ENCODE results near the gene ATP6V0E2.
"Not testable (repeated sequence)": the region's sequence is repeated elsewhere in the genome, so short reads cannot be mapped to it uniquely, and the experiment has no call there.

Gene ATP6V0E2

DNA sequence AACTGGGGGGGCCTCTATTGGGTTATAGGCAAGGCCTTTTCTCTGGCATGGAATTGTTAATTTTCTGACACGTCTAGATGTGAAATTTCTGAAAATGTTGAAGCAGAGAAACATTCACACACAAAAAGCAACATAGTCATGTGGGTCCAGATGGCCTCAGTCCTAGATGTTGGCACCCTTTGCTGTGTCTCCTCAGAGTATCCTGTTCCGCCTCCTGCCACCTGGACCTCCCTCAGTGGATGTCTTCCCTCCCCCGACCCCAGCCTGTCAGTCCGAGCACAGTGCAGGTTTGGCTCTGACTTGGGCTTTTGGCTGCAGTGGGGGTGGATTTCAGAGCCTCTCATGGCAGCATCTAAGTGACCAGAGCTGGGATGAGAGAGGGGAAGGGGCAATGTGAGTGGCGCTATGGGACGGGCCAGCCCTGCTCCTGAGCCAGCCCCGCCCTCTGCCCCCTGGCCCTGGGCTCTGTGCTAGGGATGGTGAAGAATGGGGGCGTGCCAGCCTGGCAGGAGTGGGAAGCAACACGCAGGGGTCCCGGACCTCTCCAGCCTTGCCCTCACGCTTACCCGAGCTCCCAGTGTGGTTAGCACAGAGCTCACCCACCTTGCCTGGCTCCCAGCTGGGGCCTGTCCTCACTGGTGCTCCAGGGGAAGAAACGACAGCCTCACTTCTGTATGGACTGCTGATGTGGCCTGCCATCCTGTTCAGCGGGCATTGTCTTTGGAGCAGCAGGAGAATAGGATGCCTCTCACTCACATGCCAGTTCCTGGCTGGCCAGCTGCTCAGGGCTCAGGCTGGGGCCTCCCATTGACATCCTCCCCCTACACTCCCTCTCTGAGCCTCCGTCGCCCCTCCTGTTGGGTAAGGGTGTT is 6.2 kb downstream of the ATP6V0E2 start:
- DNase-seq (ENCODE audit: low read depth) = no peak

GRCh38 chr7:149880638-149881311 is 7.0 kb downstream of the ATP6V0E2 start:
- no peak for DNase-seq (ENCODE audit: low read depth)

- no peak for DNase-seq (ENCODE audit: low read depth)
Measured at GRCh38 chr7:149881328-149882247, 7.8 kb downstream of the ATP6V0E2 start.

GRCh38 chr7:149882248-149883047 is 8.7 kb downstream of the ATP6V0E2 start:
- no peak for DNase-seq (ENCODE audit: low read depth)

DNA sequence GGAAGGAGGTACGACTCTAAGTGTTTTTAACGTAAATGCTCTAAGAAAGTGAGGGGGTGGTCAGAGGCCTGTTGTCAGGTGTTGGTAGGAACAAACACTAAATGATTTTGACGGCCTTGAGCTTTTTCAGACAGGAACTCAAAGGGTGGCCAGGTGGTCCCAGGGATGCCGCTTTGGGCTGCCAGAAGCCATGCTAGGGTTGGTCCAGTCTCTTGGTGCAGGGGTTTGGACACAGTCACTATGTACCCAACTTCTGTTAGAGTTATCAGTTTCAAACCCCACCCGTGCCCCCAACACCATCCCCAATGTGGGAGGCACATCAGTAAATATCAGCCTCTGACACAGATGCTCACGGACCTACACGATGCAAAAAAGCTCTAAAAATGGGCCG is 9.3 kb downstream of the ATP6V0E2 start:
- no peak for DNase-seq (ENCODE audit: low read depth)

GRCh38 chr7:149883452-149883861 is 9.7 kb downstream of the ATP6V0E2 start:
- no peak for DNase-seq (ENCODE audit: low read depth)

DNA sequence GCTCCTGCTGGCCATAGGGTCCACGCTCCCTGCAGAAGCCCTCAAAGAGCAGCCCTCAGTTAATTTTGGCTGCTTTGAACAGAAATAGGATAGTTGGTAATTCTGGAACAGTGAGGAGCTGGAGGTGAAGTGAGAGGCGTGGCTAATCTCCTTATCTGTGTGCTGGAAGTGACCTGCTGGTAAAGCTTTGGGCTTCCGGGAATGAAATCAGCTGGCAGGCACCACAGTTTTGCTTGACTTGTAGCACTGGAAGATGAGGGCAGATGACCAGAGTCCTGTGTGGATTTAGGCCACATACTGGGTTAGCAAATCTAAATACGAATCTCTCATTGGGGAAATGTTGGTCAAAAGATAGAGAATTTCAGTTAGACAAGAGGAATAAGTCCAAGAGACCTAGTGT is 10.2 kb downstream of the ATP6V0E2 start:
- no peak for DNase-seq (ENCODE audit: low read depth)

DNA sequence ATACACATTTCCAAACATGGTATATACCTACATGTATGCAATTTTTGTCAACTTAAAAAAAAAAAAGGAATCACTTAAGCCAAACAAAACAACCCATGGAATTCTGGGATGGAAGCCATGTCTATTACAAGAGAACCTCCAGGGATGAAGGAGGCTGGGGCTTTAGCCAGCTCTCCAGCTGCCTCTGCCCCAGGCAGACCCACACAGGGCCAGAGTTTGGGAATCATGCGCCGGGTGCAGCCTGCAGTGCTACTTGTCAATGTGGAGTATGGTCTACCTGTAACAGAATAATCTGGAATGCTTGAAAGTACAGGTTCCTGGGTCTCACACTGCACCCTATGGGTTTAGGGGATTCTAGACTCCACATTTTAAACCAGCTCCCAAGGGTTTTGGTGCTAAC is 10.8 kb downstream of the ATP6V0E2 start:
- no peak for DNase-seq (ENCODE audit: low read depth)

DNA sequence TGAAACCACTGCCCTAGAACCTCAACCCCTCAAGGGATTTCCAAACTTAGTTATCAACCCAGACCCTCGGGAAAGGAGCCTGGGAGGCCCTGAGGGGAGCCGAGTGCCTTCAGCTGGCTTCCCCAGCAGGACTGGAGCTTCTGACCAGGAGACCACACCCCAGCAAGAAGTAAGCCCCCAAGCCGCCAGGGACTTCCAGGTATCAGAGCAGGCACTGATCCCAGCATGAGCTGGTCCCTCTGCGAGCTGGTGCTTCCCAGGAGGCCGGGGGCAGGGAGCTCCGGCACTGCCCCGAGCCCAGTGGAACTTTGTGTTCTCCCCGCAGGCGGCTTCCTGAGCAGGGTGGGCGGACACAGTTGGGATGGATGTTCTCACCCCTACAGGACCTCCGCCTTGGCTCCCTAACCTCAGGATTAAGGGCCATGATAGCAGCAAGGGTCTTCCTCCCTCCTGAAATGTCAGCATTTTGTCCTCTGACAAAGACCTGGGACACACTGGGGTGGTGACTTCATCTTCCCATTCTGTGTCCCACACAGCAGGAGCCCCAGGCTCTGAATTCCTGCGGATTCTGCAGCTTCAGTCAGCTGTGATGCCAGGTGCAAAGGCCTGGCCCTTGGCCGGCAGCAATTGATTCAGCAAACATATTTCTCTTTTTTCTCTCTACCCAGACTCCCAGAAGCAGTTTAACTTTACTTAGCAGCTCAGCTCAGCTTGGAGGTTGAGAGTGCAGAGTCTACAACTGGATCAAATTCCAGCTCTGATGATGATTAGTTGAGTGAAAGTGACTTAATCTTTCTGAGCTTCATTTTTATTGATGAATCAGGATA is 11.6 kb downstream of the ATP6V0E2 start:
- no peak for DNase-seq (ENCODE audit: low read depth)

GRCh38 chr7:149886018-149886415 is 12.2 kb downstream of the ATP6V0E2 start:
- no peak for DNase-seq (ENCODE audit: low read depth)

GRCh38 chr7:149887311-149887710 is 13.5 kb downstream of the ATP6V0E2 start:
- DNase-seq (ENCODE audit: low read depth) = no peak

GRCh38 chr7:149890715-149891114 is 16.9 kb downstream of the ATP6V0E2 start:
- not testable (repeated sequence) for DNase-seq (ENCODE audit: low read depth)

GRCh38 chr7:149894957-149895356 is 21.2 kb downstream of the ATP6V0E2 start:
- DNase-seq (ENCODE audit: low read depth) = not testable (repeated sequence)

- DNase-seq (ENCODE audit: low read depth) = not testable (repeated sequence)
Measured at GRCh38 chr7:149907776-149908376, 34.1 kb downstream of the ATP6V0E2 start.

- DNase-seq (ENCODE audit: low read depth) = not testable (repeated sequence)
Measured at GRCh38 chr7:149910219-149910618, 36.5 kb downstream of the ATP6V0E2 start.

DNA sequence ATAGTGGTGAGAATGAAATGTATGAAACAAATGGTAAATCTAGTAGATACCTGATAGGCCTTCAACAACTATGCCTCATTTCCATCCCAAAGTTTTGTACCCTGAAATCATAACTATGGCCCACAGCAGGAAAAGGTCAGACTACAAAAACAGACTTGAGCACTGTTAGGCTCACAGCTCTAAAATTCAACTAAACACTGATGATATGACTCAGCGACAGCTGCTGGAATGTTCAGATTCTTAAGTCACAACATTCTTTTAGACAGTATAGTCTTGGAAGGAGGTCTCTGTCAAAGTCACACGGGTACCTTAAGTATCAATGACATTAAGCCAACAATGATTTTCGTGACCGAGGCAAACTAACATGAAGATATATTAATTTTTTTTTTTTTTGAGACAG is 38.4 kb downstream of the ATP6V0E2 start:
- DNase-seq (ENCODE audit: low read depth) = not testable (repeated sequence)

DNA sequence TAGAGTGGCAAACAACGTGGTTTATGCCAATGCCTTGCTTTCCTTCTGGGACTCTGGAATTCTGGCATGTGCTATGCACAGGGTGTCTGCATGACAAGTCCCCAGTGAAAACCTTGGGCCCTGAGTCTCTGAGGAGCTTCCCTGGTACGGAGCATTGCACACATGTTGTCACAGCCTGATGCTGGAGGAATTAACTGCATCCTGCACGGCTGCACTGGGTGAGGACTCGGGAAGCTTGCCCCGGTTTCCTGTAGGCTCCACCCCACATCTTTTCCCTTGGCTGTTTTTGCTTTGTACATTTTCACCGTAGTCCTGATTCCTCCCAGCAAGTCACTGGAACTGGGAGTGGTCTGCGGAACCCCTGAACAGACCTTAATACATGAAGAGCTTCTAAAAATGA is 52.6 kb downstream of the ATP6V0E2 start:
- not testable (repeated sequence) for DNase-seq (ENCODE audit: low read depth)

Data from stimulated activated CD8-positive, alpha-beta memory T cell treated with anti-CD3 and anti-CD28 coated beads, Interleukin-12 subunit alpha, Interleukin-12 subunit beta, amount 100 ng/mL, for 1 hour (primary cell).